ENCODE measurements around the gene BANF2. TPM values are rescaled to one million over a fixed set of nuclear protein-coding genes. Genes with fewer than 3 reads are reported as not detected.

Gene BANF2
- total and polyA plus RNA-seq, 10 of the 15 experiments (the other 5 are each of a cell fraction or from before 2014, with no cell fraction given): not detected

DNA sequence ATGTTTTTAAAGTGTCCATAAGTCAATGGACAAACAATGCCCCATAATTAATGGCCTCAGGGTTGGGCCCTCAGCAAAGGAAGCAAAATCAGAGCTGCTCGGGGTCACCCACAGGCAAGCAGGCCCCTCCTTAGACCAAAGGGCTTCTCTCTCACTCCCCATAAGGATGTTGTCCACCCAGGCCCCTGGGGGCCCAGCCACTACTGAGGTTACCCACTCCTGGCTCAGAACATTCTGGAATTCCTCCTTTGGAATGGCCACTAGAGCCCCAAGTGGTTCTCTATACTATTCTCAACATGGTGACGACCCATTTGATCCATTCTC lies 50.9 kb downstream of the BANF2 start:
- SMC1A ChIA-PET (ENCODE audit: uncharacterized antibody, unreplicated experiment): no interaction called here
- peaks cover 0 to 5% of the 10 kb centered on the region in 2 experiments; a peak in 1 of 4 replicates for H3K27me3 ChIP-seq (replicated peaks in 1 of 2; ENCODE audit: control insufficient read depth in 2 of 2, insufficient read depth in 2 of 2, low read length in 1 of 2)
- in situ Hi-C loops (cut with MboI): no loop called here
- no peaks in the 10 kb centered on the region for H3K9me3 ChIP-seq (replicated peaks; ENCODE audit: control insufficient read depth, insufficient read depth, low read length)
- H3K36me3 ChIP-seq (ENCODE audit: control insufficient read depth in 2 of 2, insufficient read depth in 2 of 2, low read length in 1 of 2): no peaks in the 10 kb centered on the region
- H2AFZ ChIP-seq (ENCODE audit: control insufficient read depth, low read depth, low read length): no peak overlapping the region
- CTCF ChIA-PET: no interaction called here
- no peaks in the 10 kb centered on the region for H3K4me1 ChIP-seq (ENCODE audit: control insufficient read depth, insufficient read depth, low read length)
- TF ChIP-seq KDM1A (IDR thresholded peaks at IDR 0.05; ENCODE audit: borderline replicate concordance) (no peak), ETV6 (conservative IDR thresholded peaks at IDR 0.05 in 1 of 2, IDR thresholded peaks at IDR 0.05 in 1 of 2; ENCODE audit: borderline replicate concordance in 1 of 2, low read depth in 1 of 2) (no peak), SMC3 (IDR thresholded peaks at IDR 0.05; ENCODE audit: borderline replicate concordance, low read length) (no peak), POLR2A (IDR thresholded peaks at IDR 0.05; ENCODE audit: low read depth, low read length) (no peak), POU2F2 (IDR thresholded peaks at IDR 0.05; ENCODE audit: borderline replicate concordance, low read depth, low read length) (no peak), SIN3A (IDR thresholded peaks at IDR 0.05; ENCODE audit: low read depth, low read length) (no peak), JUNB (IDR thresholded peaks at IDR 0.05) (no peak), GATAD2B (conservative IDR thresholded peaks at IDR 0.05; ENCODE audit: low read depth) (no peak), JUND (IDR thresholded peaks at IDR 0.05; ENCODE audit: low read depth, low read length) (no peak), RELA (IDR thresholded peaks at IDR 0.05; ENCODE audit: borderline replicate concordance, partially characterized antibody) (no peak)
- H3K79me2 ChIP-seq (ENCODE audit: control insufficient read depth, insufficient read depth, low read length): no peaks in the 10 kb centered on the region
- 53% methylated on average over 2 of the region's 2 CpGs for WGBS (ENCODE audit: insufficient coverage, insufficient replicate concordance, low lambda C conversion rate, missing lambda C conversion rate)
- no peaks in the 10 kb centered on the region for H4K20me1 ChIP-seq (ENCODE audit: control insufficient read depth, insufficient read depth)
- POLR2A ChIA-PET: no interaction called here
- no peak overlapping the region for H3K9ac ChIP-seq (ENCODE audit: control insufficient read depth, insufficient read depth, low read length)
- ATAC-seq (no peak), FAIRE-seq (no peak), DNase-seq (ENCODE audit: low read depth, low spot score) (no peak)
- intact Hi-C loops (cut with micrococcal nuclease; ENCODE audit: unreplicated experiment): no loop called here
- RAD21 ChIA-PET (ENCODE audit: unreplicated experiment): no interaction called here
- H3K27ac ChIP-seq (ENCODE audit: control insufficient read depth, insufficient read depth): no peak overlapping the region
- H3K4me3 ChIP-seq: no peak overlapping the region
- H3K4me2 ChIP-seq (ENCODE audit: control insufficient read depth, insufficient read depth): no peak overlapping the region
- BruUV-seq (replicated peaks): no TSS peak

DNA sequence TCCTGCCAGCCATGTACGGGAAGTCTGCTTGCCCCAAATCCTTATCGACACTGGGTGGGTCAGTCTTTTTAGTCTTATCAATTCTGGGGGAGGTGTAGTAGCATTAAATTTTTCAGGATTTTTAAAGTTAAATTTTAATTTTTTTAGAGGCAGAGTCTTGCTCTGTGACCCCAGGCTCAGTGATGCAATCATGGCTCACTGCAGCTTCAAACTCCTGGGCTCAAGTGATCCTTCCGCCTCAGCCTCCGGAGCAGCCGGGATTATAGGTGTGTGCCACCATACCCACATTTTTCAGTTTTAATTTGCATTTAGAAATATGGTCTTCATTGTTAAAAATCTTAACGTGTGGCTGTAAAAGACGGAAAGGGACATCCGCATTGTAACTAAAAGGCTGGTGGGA lies 51.9 kb downstream of the BANF2 start:
- no peak overlapping the region for H3K27ac ChIP-seq (ENCODE audit: control insufficient read depth, insufficient read depth)
- WGBS (ENCODE audit: insufficient coverage, insufficient replicate concordance, low lambda C conversion rate, missing lambda C conversion rate): 89% methylated on average over 8 of the region's 8 CpGs
- H4K20me1 ChIP-seq (ENCODE audit: control insufficient read depth, insufficient read depth): no peaks in the 10 kb centered on the region
- ChIA-PET CTCF (no interaction called here), SMC1A (ENCODE audit: uncharacterized antibody, unreplicated experiment) (no interaction called here), RAD21 (ENCODE audit: unreplicated experiment) (no interaction called here), POLR2A (no interaction called here)
- H2AFZ ChIP-seq (ENCODE audit: control insufficient read depth, low read depth, low read length): no peak overlapping the region
- intact Hi-C loops (cut with micrococcal nuclease; ENCODE audit: unreplicated experiment): no loop called here
- no peaks in the 10 kb centered on the region for H3K79me2 ChIP-seq (ENCODE audit: control insufficient read depth, insufficient read depth, low read length)
- no peaks in the 10 kb centered on the region for H3K9me3 ChIP-seq (replicated peaks; ENCODE audit: control insufficient read depth, insufficient read depth, low read length)
- no peaks in the 10 kb centered on the region for H3K36me3 ChIP-seq (ENCODE audit: control insufficient read depth in 2 of 2, insufficient read depth in 2 of 2, low read length in 1 of 2)
- H3K4me3 ChIP-seq: no peak overlapping the region
- no peak overlapping the region for H3K4me2 ChIP-seq (ENCODE audit: control insufficient read depth, insufficient read depth)
- ATAC-seq (no peak), DNase-seq (ENCODE audit: low read depth, low spot score) (no peak), FAIRE-seq (no peak)
- in situ Hi-C loops (cut with MboI): no loop called here
- no peak overlapping the region for H3K9ac ChIP-seq (ENCODE audit: control insufficient read depth, insufficient read depth, low read length)
- no peaks in the 10 kb centered on the region for H3K4me1 ChIP-seq (ENCODE audit: control insufficient read depth, insufficient read depth, low read length)
- peaks cover 0 to 7% of the 10 kb centered on the region in 2 experiments; a peak in 1 of 4 replicates for H3K27me3 ChIP-seq (replicated peaks in 1 of 2; ENCODE audit: control insufficient read depth in 2 of 2, insufficient read depth in 2 of 2, low read length in 1 of 2)
- BruUV-seq (replicated peaks): no TSS peak
- TF ChIP-seq TCF3 (IDR thresholded peaks at IDR 0.05; ENCODE audit: borderline replicate concordance, insufficient read depth, low read depth, low read length) (no peak), BRCA1 (IDR thresholded peaks at IDR 0.05; ENCODE audit: low read depth, low read length) (no peak), TCF12 (IDR thresholded peaks at IDR 0.05; ENCODE audit: low read depth, low read length) (no peak), ZNF24 (IDR thresholded peaks at IDR 0.05) (no peak), ESRRA (IDR thresholded peaks at IDR 0.05; ENCODE audit: low read length) (no peak), TCF7 (IDR thresholded peaks at IDR 0.05; ENCODE audit: borderline replicate concordance) (no peak), IKZF1 (conservative IDR thresholded peaks at IDR 0.05) (no peak), ZNF384 (IDR thresholded peaks at IDR 0.05; ENCODE audit: borderline replicate concordance, low read depth, low read length) (no peak), NFYB (IDR thresholded peaks at IDR 0.05; ENCODE audit: insufficient read depth, low read depth, low read length) (no peak), JUND (IDR thresholded peaks at IDR 0.05; ENCODE audit: low read depth, low read length) (no peak), ASH2L (IDR thresholded peaks at IDR 0.05; ENCODE audit: borderline replicate concordance, low read depth) (no peak)
- TF ChIP-seq, protein P1, sequence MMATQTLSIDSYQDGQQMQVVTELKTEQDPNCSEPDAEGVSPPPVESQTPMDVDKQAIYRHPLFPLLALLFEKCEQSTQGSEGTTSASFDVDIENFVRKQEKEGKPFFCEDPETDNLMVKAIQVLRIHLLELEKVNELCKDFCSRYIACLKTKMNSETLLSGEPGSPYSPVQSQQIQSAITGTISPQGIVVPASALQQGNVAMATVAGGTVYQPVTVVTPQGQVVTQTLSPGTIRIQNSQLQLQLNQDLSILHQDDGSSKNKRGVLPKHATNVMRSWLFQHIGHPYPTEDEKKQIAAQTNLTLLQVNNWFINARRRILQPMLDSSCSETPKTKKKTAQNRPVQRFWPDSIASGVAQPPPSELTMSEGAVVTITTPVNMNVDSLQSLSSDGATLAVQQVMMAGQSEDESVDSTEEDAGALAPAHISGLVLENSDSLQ (IDR thresholded peaks at IDR 0.05): no peak
